Trophoblast cell (in vitro differentiated cells and primary cell): Measurements from ENCODE around the gene PRPH2.

Source experiments
- DNase-seq, 2 donors: peaks; one replicate each; pipeline ENCODE4 v3.0.0-alpha.2; 2016
- H2AFZ ChIP-seq: 2 replicates; pipeline ENCODE4 v1.6.1; 2013; ENCODE audit warnings: low read length, moderate library complexity, mild to moderate bottlenecking; ENCODE audit not compliant: insufficient read depth, poor library complexity
- H2AK5ac ChIP-seq: 2 replicates; pipeline ENCODE4 v1.6.1; 2013; ENCODE audit warnings: mild to moderate bottlenecking, low read length
- H2BK120ac ChIP-seq: 2 replicates; pipeline ENCODE4 v1.6.1; 2013; ENCODE audit warnings: low read length, mild to moderate bottlenecking, moderate library complexity; ENCODE audit not compliant: insufficient read depth, poor library complexity
- H2BK12ac ChIP-seq: 2 replicates; pipeline ENCODE4 v1.6.1; 2013; ENCODE audit warnings: mild to moderate bottlenecking, low read length, moderate library complexity
- H2BK5ac ChIP-seq: 2 replicates; pipeline ENCODE4 v1.6.1; 2013; ENCODE audit warnings: low read length, low read depth, moderate library complexity, mild to moderate bottlenecking; ENCODE audit not compliant: poor library complexity
- H3K14ac ChIP-seq: 2 replicates; pipeline ENCODE4 v1.6.1; 2013; ENCODE audit warnings: mild to moderate bottlenecking, low read length
- H3K18ac ChIP-seq: 2 replicates; pipeline ENCODE4 v1.6.1; 2013; ENCODE audit warnings: mild to moderate bottlenecking, low read length
- H3K23ac ChIP-seq: 2 replicates; pipeline ENCODE4 v1.6.1; 2013; ENCODE audit warnings: low read length
- H3K27ac ChIP-seq: 2 replicates; pipeline ENCODE4 v1.5.1; 2013; ENCODE audit warnings: low read depth, mild to moderate bottlenecking, inconsistent platforms, low read length, moderate library complexity
- H3K27me3 ChIP-seq: 2 replicates; pipeline ENCODE4 v1.6.1; 2013; ENCODE audit warnings: inconsistent platforms, mild to moderate bottlenecking, low read length, moderate library complexity; ENCODE audit not compliant: insufficient read depth
- H3K36me3 ChIP-seq, 2 experiments: 1 replicate in 1 of 2; 2 replicates in 1 of 2; pipeline ENCODE4 v1.6.1; 2013; ENCODE audit warnings: low read length in 2 of 2, mild to moderate bottlenecking in 2 of 2, moderate library complexity in 1 of 2; ENCODE audit not compliant: insufficient read depth in 2 of 2, control insufficient read depth in 1 of 2
- H3K4ac ChIP-seq: 2 replicates; pipeline ENCODE4 v1.6.1; 2013; ENCODE audit warnings: low read depth, mild to moderate bottlenecking, low read length, moderate library complexity
- H3K4me1 ChIP-seq, 2 experiments: 1 replicate in 1 of 2; 2 replicates in 1 of 2; pipeline ENCODE4 v1.6.1; 2013; ENCODE audit warnings: low read length in 2 of 2, mild to moderate bottlenecking in 2 of 2, moderate library complexity in 1 of 2; ENCODE audit not compliant: insufficient read depth in 2 of 2, control insufficient read depth in 1 of 2
- H3K4me2 ChIP-seq: 2 replicates; pipeline ENCODE4 v1.6.1; 2013; ENCODE audit warnings: inconsistent platforms, mild to moderate bottlenecking, low read length, moderate library complexity
- H3K4me3 ChIP-seq: 2 replicates; pipeline ENCODE4 v1.5.1; 2013; ENCODE audit warnings: mild to moderate bottlenecking, low read depth, low read length, inconsistent platforms
- H3K79me1 ChIP-seq: one replicate; pipeline ENCODE4 v1.6.1; 2013; ENCODE audit warnings: low read length
- H3K79me2 ChIP-seq: 2 replicates; pipeline ENCODE4 v1.6.1; 2013; ENCODE audit warnings: low read length, mild to moderate bottlenecking; ENCODE audit not compliant: control insufficient read depth, insufficient read depth, poor library complexity
- H3K9ac ChIP-seq: 2 replicates; pipeline ENCODE4 v1.6.1; 2013; ENCODE audit warnings: mild to moderate bottlenecking, low read length
- H3K9me3 ChIP-seq: 2 replicates; pipeline ENCODE4 v1.6.1; 2013; ENCODE audit warnings: low read depth, mild to moderate bottlenecking, control low read depth, inconsistent platforms, low read length; ENCODE audit not compliant: insufficient read depth
- H4K12ac ChIP-seq: 2 replicates; pipeline ENCODE4 v1.6.1; 2013; ENCODE audit warnings: low read depth, mild to moderate bottlenecking, low read length, moderate library complexity
- H4K8ac ChIP-seq: 2 replicates; pipeline ENCODE4 v1.6.1; 2013; ENCODE audit warnings: low read depth, mild to moderate bottlenecking, low read length, moderate library complexity
- H4K91ac ChIP-seq: one replicate; pipeline ENCODE4 v1.6.1; 2013; ENCODE audit warnings: low read depth, mild to moderate bottlenecking, low read length, moderate library complexity
- WGBS: extraction: QIAGEN DNeasy Blood & Tissue Kit; methylation state at CpG from one replicate; pipeline ENCODE4 v1.1.7; 2013; ENCODE audit warnings: missing lambda C conversion rate; ENCODE audit not compliant: insufficient read length, insufficient coverage; ENCODE audit errors: extremely low coverage; 5-methylcytosine and 5-hydroxymethylcytosine counted together

PRPH2 gene

GRCh38 chr6:42710316-42710715 is 12.1 kb downstream of the PRPH2 start:
- Histone ChIP-seq H3K9me3 (peaks cover 4% of the 10 kb centered on the region), H3K79me2 (no peaks in the 10 kb centered on the region), H2AFZ (no peak overlapping the region), H3K27me3 (no peaks in the 10 kb centered on the region), H3K9ac (no peak overlapping the region), H3K4me1 (no peaks in the 10 kb centered on the region), H2BK5ac (no peak overlapping the region), H2BK120ac (no peak overlapping the region), H2AK5ac (no peak overlapping the region), H3K4me3 (no peak overlapping the region), H3K23ac (no peak overlapping the region), H4K91ac (no peak overlapping the region), H2BK12ac (no peak overlapping the region), H3K36me3 (no peaks in the 10 kb centered on the region), H3K4me2 (no peak overlapping the region), H3K79me1 (no peaks in the 10 kb centered on the region), H3K14ac (no peak overlapping the region), H3K27ac (no peak overlapping the region), H4K8ac (no peak overlapping the region), H4K12ac (no peak overlapping the region), H3K18ac (no peak overlapping the region), H3K4ac (no peak overlapping the region)
- no peak for DNase-seq
- WGBS, result no CpG with 5 or more reads among the region's 9 CpGs

GRCh38 chr6:42709871-42710270 is 12.5 kb downstream of the PRPH2 start:
- Histone ChIP-seq H3K14ac (no peak overlapping the region), H3K9ac (no peak overlapping the region), H2BK5ac (no peak overlapping the region), H3K9me3 (peaks cover 4% of the 10 kb centered on the region), H2AFZ (no peak overlapping the region), H3K27me3 (no peaks in the 10 kb centered on the region), H3K4me2 (no peak overlapping the region), H4K8ac (no peak overlapping the region), H3K27ac (no peak overlapping the region), H3K18ac (no peak overlapping the region), H2AK5ac (no peak overlapping the region), H3K36me3 (no peaks in the 10 kb centered on the region), H2BK120ac (no peak overlapping the region), H3K79me2 (no peaks in the 10 kb centered on the region), H3K23ac (no peak overlapping the region), H3K4me3 (no peak overlapping the region), H3K4me1 (no peaks in the 10 kb centered on the region), H4K12ac (no peak overlapping the region), H4K91ac (no peak overlapping the region), H3K79me1 (no peaks in the 10 kb centered on the region), H3K4ac (no peak overlapping the region), H2BK12ac (no peak overlapping the region)
- DNase-seq, result no peak
- no CpG with 5 or more reads among the region's 6 CpGs for WGBS

- H3K23ac ChIP-seq, result no peak overlapping the region
- no peak overlapping the region for H3K14ac ChIP-seq
- no peak overlapping the region for H3K4me2 ChIP-seq
- WGBS, result no CpG with 5 or more reads among the region's 11 CpGs
- no peak overlapping the region for H2BK5ac ChIP-seq
- H3K4ac ChIP-seq, result no peak overlapping the region
- H2BK120ac ChIP-seq, result no peak overlapping the region
- H2BK12ac ChIP-seq, result no peak overlapping the region
- H3K27me3 ChIP-seq, result no peaks in the 10 kb centered on the region
- H3K79me1 ChIP-seq, result no peaks in the 10 kb centered on the region
- no peak overlapping the region for H3K4me3 ChIP-seq
- peaks cover 4% of the 10 kb centered on the region for H3K9me3 ChIP-seq
- H3K36me3 ChIP-seq, result no peaks in the 10 kb centered on the region
- H3K27ac ChIP-seq, result no peak overlapping the region
- no peak overlapping the region for H2AFZ ChIP-seq
- no peaks in the 10 kb centered on the region for H3K79me2 ChIP-seq
- H4K91ac ChIP-seq, result no peak overlapping the region
- H3K18ac ChIP-seq, result no peak overlapping the region
- H3K4me1 ChIP-seq, result no peaks in the 10 kb centered on the region
- H4K12ac ChIP-seq, result no peak overlapping the region
- no peak overlapping the region for H3K9ac ChIP-seq
- no peak overlapping the region for H4K8ac ChIP-seq
- no peak overlapping the region for H2AK5ac ChIP-seq
- no peak for DNase-seq
These were observed 14.3 kb downstream of the PRPH2 start for GRCh38 chr6:42708096-42708495.

- H3K9ac ChIP-seq, result no peak overlapping the region
- H4K91ac ChIP-seq, result no peak overlapping the region
- no peak overlapping the region for H3K18ac ChIP-seq
- DNase-seq, result no peak
- H3K79me1 ChIP-seq, result no peaks in the 10 kb centered on the region
- no peak overlapping the region for H4K8ac ChIP-seq
- H2AK5ac ChIP-seq, result no peak overlapping the region
- no peak overlapping the region for H3K23ac ChIP-seq
- H3K9me3 ChIP-seq, result peaks cover 4% of the 10 kb centered on the region
- no peak overlapping the region for H2AFZ ChIP-seq
- no peak overlapping the region for H4K12ac ChIP-seq
- H2BK5ac ChIP-seq, result no peak overlapping the region
- no CpG with 5 or more reads among the region's 7 CpGs for WGBS
- no peak overlapping the region for H3K4me3 ChIP-seq
- no peaks in the 10 kb centered on the region for H3K36me3 ChIP-seq
- no peaks in the 10 kb centered on the region for H3K27me3 ChIP-seq
- no peak overlapping the region for H3K4me2 ChIP-seq
- no peaks in the 10 kb centered on the region for H3K79me2 ChIP-seq
- H3K4ac ChIP-seq, result no peak overlapping the region
- H3K4me1 ChIP-seq, result no peaks in the 10 kb centered on the region
- no peak overlapping the region for H3K27ac ChIP-seq
- no peak overlapping the region for H3K14ac ChIP-seq
- no peak overlapping the region for H2BK120ac ChIP-seq
- H2BK12ac ChIP-seq, result no peak overlapping the region
These were observed 14.8 kb downstream of the PRPH2 start for GRCh38 chr6:42707595-42707994.
